Mucosa of descending colon (tissue), 3 donors: ENCODE measurements around the gene FRAS1. TPM values are rescaled to one million over a fixed set of nuclear protein-coding genes. Genes with fewer than 3 reads are reported as not detected.
"Not testable (repeated sequence)": the region's sequence is repeated elsewhere in the genome, so short reads cannot be mapped to it uniquely, and the experiment has no call there.

ENCODE experiments used
- ATAC-seq: fragments of 200-7000 bp; cut with Tn5 transposase; one replicate; pipeline ENCODE4 v1.9.1; 2020; ENCODE audit warnings: mild to moderate bottlenecking, moderate library complexity
- DNase-seq, 3 donors: peaks; one replicate each; pipeline ENCODE4 v3.0.0-alpha.2; 2020
- H3K36me3 ChIP-seq: fragments of 200-600 bp; one replicate; pipeline ENCODE4 v1.8.0; 2021; ENCODE audit warnings: low read depth, mild to moderate bottlenecking
- H3K4me1 ChIP-seq: fragments of 200-600 bp; one replicate; pipeline ENCODE4 v1.8.0; 2021; ENCODE audit warnings: low read depth, mild to moderate bottlenecking
- H3K4me3 ChIP-seq: fragments of 200-600 bp; one replicate; pipeline ENCODE4 v1.8.0; 2021; ENCODE audit warnings: mild to moderate bottlenecking
- H3K9me3 ChIP-seq: fragments of 200-600 bp; one replicate; pipeline ENCODE4 v1.8.0; 2021; ENCODE audit warnings: mild to moderate bottlenecking
- intact Hi-C, 2 donors: fragments of 100-400 bp; cut with DNase I in 1 of 2; cut with micrococcal nuclease in 1 of 2; formaldehyde crosslinking; loops; one replicate each; pipeline versions ENCODE4 v1.11.0 to v1.11.1; 2022; cut with DNase I, micrococcal nuclease
- total RNA-seq, 3 donors: library from RNA; stranded (reverse); fragmentation: NEBNext Ultra II Directional in 2 of 3; extraction: Animal tissue kit (Norgen Biotek cat#: 25700) in 2 of 3; gene quantifications; one replicate each; pipeline versions ENCODE4 v1.2.1 to v1.2.4, GENCODE V29; 2021 to 2023
- TF ChIP-seq, protein P1 (sequence below): fragments of 200-600 bp; IDR thresholded peaks from one replicate; pipeline ENCODE4 v1.8.0; 2022; ENCODE audit warnings: antibody characterized with exemption, mild to moderate bottlenecking
- donor health status: DM: no; HTN: no; CAD: no; lungs with moderate emphysema.
- donor health status: DM: no; HTN: no; CAD: no.
- donor health status: DM: no; HTN: yes; CAD: no.

FRAS1 gene
- total RNA-seq, 3 donors from 2014 or later: 1.2 to 9.3 (median 2.2) TPM

- intact Hi-C loops: no loop called here
- Histone ChIP-seq H3K36me3 (no peaks in the 10 kb centered on the region), H3K4me1 (no peaks in the 10 kb centered on the region), H3K9me3 (no peaks in the 10 kb centered on the region), H3K4me3 (no peak overlapping the region)
- no peak for DNase-seq
- TF ChIP-seq, protein P1, sequence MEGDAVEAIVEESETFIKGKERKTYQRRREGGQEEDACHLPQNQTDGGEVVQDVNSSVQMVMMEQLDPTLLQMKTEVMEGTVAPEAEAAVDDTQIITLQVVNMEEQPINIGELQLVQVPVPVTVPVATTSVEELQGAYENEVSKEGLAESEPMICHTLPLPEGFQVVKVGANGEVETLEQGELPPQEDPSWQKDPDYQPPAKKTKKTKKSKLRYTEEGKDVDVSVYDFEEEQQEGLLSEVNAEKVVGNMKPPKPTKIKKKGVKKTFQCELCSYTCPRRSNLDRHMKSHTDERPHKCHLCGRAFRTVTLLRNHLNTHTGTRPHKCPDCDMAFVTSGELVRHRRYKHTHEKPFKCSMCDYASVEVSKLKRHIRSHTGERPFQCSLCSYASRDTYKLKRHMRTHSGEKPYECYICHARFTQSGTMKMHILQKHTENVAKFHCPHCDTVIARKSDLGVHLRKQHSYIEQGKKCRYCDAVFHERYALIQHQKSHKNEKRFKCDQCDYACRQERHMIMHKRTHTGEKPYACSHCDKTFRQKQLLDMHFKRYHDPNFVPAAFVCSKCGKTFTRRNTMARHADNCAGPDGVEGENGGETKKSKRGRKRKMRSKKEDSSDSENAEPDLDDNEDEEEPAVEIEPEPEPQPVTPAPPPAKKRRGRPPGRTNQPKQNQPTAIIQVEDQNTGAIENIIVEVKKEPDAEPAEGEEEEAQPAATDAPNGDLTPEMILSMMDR: no peak
- ATAC-seq: no peak
Observed at GRCh38 chr4:78121338-78121904, 64.3 kb downstream of the FRAS1 start.

DNA sequence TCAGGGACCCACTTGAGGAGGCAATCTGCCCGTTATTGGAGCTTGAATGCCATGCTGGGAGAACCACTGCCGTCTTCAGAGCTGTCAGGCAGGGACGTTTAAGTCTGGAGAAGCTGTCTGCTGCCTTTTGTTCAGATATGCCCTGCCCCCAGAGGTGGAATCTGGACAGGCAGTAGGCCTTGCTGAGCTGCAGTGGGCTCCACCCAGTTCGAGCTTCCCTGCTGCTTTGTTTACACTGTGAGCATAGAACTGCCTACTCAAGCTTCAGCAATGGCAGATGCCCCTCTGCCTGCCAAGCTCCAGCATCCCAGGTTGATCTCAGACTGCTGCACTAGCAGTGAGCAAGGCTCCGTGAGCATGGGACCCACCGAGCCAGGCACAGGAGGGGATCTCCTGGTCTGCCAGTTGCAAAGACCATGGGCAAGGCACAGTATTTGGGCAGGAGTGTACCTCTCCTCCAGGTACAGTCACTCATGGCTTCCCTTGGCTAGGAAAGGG, 68.8 kb downstream of the FRAS1 start:
- DNase-seq: peak; percentile 21 to 39 (median 34)
- H3K9me3 ChIP-seq, H3K4me3 ChIP-seq, ATAC-seq, intact Hi-C loops, H3K36me3 ChIP-seq, H3K4me1 ChIP-seq: not testable (repeated sequence)

DNA sequence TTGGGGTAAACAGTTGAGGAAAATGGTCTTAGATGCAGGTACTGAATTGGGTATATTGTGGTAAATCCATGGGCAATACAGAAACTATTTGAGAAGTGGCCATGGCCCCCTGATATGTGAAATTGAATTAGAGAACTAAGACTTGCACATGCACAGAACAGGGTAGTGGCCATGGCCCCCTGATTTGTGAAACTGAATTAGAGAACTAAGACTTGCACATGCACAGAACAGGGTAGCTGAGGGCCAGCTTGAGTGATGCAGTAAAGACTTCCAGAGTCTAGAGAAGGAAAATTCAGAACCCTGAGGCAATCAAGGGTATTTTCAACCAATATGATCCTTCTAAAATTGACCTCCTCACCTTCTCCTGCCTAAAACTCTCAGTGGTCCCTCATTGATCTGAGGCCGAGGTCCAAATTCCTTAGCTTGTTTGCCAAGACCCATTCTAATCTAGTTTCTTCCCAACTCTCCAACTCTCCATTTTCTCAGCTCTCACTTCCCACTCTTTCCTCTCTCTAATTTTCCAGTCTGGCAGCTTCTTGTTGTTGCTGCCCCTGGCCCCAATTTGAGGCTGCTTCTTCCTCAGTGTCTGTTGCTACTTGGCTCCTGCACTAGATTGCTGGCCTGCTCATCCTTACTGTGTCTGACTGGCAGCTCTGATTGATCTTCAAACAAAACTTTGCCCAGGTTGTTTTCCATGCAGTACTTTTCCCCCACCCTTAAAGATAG, 72.4 kb downstream of the FRAS1 start:
- TF ChIP-seq, protein P1: no peak
- Histone ChIP-seq H3K9me3 (no peaks in the 10 kb centered on the region), H3K4me1 (no peaks in the 10 kb centered on the region), H3K36me3 (no peaks in the 10 kb centered on the region), H3K4me3 (no peak overlapping the region)
- intact Hi-C loops: no loop called here
- ATAC-seq (no peak), DNase-seq (no peak)

DNA sequence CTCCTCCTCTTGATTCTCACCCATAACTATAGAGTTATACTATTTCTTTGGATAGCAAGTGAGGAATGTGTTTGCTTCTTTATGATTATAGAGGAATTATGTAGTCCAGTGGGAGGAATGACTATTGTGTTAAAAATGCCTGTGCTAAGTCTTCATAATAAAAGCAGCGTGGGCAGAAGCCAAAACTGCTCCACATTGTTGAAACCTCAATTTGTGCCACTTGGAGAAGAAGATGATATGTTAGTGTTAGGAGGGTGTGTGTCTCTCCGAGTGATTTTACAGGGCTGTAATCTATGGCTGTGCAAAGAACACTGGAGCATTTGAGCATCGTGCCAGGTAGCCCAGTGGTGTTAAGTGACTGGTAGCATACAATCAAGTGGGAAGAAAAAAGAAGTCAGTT, 74.3 kb downstream of the FRAS1 start:
- intact Hi-C loops: no loop called here
- Histone ChIP-seq H3K9me3 (no peaks in the 10 kb centered on the region), H3K4me3 (no peak overlapping the region), H3K36me3 (no peaks in the 10 kb centered on the region), H3K4me1 (no peaks in the 10 kb centered on the region)
- TF ChIP-seq, protein P1: no peak
- ATAC-seq (peak; percentile 42), DNase-seq (no peak)

DNA sequence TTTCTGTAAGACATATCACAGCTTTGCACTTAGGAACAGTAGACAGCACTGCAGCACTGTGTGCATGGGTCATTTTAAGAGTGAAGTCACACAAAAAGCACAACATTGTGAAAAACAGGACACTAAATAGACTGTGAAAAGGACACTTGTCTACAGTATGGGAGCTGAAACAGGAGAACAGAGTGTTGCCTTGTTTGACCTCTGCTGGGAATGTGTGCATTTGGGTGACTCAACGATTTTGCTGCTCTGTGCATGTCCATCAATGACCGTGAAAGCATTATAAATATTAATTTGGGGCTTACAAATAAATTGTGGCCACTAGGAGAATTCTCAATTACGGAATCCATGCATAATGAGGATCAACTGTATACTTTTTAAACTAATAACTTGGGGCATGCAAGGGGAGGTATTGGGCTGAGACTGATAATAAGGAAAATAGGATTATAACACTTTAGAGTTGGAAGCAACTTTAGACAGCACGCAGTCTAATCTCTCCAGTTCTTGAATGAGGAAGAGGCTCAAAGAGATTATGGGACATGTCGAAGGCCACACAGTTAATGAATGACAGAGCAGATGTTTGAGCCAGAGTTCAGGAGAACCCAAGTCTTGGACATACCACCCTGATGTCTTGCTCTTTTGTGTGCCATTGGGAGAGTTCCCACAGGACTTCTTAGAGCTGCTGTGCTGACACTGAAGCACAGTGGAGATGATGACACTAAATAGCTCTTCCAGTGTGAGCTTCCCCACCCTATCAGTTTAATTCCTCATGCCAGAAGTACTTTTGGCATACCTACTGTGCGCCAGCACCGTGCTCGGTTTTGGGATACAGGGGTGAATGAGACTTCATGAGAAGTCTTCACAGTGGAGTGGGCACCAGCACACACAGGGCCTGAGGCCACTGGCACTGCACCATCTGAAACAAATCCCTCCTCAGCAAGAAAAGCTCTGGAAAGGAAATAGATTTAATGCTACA, 79.3 kb downstream of the FRAS1 start:
- Histone ChIP-seq H3K4me3 (no peak overlapping the region), H3K4me1 (no peaks in the 10 kb centered on the region), H3K36me3 (no peaks in the 10 kb centered on the region), H3K9me3 (no peaks in the 10 kb centered on the region)
- DNase-seq: no peak
- intact Hi-C loops: no loop called here
- TF ChIP-seq, protein P1: no peak
- peak; percentile 73 for ATAC-seq
